MV-4-11 (cell line): ENCODE results near the gene TFAP2C.
"Not testable (repeated sequence)": the region's sequence is repeated elsewhere in the genome, so short reads cannot be mapped to it uniquely, and the experiment has no call there.

ENCODE experiments used
- DNase-seq: peaks from one replicate; lab custom pipeline; 2025; lab: John Stamatoyannopoulos, UW

The TFAP2C gene

DNA sequence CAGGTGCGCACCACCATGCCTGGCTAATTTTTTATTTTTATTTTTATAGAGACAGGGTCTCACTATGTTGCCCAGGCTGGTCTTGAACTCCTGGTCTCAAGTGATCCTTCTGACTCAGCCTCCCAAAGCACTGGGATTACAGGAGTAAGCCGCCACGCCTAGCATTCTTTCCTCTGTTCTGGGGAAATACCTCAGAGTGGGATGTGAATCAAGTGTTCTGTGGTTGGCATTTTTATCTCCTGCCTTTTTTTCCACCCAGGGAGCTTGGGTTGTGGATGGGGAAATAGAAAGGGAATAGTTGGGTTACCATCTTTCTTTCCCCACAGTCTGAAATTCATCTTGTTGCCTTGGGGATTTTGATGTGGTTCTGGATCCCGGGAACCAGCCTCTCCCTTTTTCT is 24.1 kb downstream of the TFAP2C start:
- no peak for DNase-seq

DNA sequence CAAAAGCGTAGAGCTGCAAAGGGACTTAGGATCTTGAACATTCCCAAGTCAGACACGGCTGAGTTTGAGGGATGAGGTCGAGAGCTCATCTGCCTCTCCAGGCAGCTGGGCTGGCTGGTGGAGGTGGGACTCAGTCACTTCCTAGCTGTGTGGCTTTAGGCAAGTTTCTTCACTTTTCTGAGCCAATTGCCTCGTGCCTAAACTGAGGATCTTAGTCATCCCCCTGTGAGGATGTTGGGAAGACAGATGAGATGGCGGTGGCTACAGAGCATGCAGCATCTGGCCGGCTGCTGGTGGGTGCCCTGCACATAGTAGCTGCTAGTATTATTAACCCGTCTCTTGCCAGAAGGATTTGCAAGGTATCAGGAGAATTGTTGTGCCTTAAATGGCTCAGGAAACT is 27.5 kb downstream of the TFAP2C start:
- no peak for DNase-seq

- DNase-seq, result no peak
Measured at GRCh38 chr20:56657879-56658278, 28.8 kb downstream of the TFAP2C start.

DNA sequence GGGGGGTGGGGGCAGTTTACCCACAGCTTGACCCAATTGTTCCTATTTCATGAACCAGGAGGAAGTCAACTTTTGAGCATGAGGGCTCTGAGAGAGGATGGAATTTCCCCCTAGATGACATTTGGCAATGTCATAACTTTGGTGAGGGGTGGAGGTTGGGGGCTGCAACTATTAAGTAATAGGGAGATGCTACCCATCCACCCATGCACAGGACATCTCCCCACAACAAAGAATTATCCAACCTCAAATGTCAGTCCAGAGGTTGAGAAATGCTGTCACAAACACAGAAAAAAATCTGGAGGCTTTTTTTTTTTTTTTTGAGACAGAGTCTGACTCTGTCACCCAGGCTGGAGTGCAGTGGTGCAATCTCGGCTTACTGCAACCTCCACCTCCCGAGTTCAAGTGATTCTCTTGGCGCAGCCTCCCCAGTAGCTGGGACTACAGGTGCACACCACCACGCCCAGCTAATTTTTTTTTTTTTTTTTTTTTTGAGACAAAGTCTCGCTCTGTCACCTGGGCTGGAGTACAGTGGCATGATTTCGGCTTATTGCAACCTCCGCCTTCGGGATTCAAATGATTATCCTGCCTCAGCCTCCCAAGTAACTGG is 29.3 kb downstream of the TFAP2C start:
- not testable (repeated sequence) for DNase-seq

DNA sequence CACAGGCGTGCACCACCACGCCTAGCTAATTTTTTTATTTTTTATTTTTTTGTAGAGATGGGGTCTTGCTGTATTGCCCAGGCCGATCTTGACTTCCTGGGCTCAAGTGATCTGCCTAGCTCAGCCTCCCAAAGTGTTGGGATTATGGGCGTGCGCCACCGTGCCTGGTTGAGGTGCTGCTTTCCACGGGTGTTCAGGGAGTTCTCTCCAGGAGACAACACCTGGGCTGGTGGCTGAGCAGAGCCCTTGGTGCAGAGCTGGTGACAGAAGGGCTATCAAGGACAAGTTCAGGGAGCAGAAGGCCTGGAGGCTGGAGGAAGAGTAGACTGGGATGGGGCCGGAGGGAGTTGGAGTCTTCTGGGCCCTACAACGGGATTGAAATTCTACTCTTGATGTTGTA is 34.6 kb downstream of the TFAP2C start:
- no peak for DNase-seq

- DNase-seq, result no peak
Measured at GRCh38 chr20:56664796-56665195, 35.7 kb downstream of the TFAP2C start.

- no peak for DNase-seq
Measured at GRCh38 chr20:56665806-56666205, 36.7 kb downstream of the TFAP2C start.

DNA sequence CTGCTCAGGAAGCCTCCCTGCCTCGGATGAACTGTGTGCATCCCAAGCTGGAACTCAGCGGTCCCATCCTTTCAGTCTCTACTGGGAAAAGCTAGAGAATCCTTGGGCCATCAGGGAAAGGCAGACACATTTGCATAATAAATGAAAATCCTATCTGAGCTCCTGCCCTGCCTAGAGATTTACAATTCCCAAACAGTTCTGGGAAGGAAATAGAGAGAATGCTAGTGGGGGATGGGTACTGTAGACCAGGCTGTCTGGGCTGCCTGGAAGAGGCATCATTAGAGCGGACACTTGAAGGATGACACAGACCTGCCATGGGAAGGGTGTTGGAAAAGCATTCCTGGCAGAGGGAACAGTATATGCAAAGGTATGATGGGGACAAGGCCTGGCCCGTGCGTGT is 44.3 kb downstream of the TFAP2C start:
- DNase-seq, result no peak

DNA sequence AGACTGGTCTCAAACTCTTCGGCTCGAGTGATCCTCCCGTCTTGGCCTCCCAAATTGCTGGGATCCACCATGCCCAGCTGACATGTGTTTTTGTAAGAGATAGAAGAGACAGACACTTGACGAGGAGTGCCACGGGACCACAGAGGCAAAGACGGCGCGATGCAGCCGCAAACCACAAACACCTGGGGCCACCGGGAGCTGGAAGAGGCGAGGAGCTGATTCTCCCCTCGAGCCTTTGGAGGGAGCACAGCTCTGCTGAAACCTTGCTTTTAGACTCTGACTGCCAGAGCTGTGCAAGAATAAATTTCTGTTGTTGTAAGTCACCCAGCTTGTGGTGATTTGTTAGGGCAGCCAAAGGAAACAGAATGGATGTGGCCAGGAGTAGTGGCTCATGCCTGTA is 46.9 kb downstream of the TFAP2C start:
- DNase-seq, result no peak

DNA sequence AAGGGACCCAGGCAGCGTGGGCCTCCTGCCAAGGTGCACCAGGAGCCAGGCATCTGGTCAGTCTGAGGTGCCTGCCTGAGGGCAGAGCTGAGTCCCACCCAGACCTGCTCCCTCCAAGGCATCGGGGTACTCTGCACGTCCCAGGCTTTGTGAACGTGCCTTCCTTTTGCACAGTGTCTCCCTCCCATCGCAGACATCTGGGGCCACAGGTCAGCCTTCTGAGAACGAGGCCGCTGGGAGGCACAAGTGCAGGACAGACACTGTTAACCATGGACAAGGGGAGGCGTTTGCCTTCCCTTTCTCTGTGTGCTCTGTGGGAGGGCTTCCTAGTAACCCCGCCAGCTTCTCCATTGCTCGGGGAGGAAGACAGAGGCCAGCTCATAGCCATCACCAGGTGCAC is 47.6 kb downstream of the TFAP2C start:
- no peak for DNase-seq

GRCh38 chr20:56683077-56683865 is 54.2 kb downstream of the TFAP2C start:
- no peak for DNase-seq

- DNase-seq, result no peak
Measured at GRCh38 chr20:56685879-56686278, 56.8 kb downstream of the TFAP2C start.

GRCh38 chr20:56687061-56687460 is 58.0 kb downstream of the TFAP2C start:
- no peak for DNase-seq

GRCh38 chr20:56688106-56688505 is 59.0 kb downstream of the TFAP2C start:
- DNase-seq, result no peak
